ENCODE data around the gene CRYBB1.
"Not testable (repeated sequence)": the region's sequence is repeated elsewhere in the genome, so short reads cannot be mapped to it uniquely, and the experiment has no call there.

Gene CRYBB1

GRCh38 chr22:26615830-26616435 lies 1.9 kb downstream of the CRYBB1 start:
- TF ChIP-seq, protein P1, sequence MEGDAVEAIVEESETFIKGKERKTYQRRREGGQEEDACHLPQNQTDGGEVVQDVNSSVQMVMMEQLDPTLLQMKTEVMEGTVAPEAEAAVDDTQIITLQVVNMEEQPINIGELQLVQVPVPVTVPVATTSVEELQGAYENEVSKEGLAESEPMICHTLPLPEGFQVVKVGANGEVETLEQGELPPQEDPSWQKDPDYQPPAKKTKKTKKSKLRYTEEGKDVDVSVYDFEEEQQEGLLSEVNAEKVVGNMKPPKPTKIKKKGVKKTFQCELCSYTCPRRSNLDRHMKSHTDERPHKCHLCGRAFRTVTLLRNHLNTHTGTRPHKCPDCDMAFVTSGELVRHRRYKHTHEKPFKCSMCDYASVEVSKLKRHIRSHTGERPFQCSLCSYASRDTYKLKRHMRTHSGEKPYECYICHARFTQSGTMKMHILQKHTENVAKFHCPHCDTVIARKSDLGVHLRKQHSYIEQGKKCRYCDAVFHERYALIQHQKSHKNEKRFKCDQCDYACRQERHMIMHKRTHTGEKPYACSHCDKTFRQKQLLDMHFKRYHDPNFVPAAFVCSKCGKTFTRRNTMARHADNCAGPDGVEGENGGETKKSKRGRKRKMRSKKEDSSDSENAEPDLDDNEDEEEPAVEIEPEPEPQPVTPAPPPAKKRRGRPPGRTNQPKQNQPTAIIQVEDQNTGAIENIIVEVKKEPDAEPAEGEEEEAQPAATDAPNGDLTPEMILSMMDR (conservative IDR thresholded peaks at IDR 0.05; ENCODE audit: control insufficient read depth, insufficient read depth, low read depth, low read length) = no peak

GRCh38 chr22:26615149-26615548 lies 2.7 kb downstream of the CRYBB1 start:
- DNase-seq (ENCODE audit: low read depth) = no peak
- no peak overlapping the region for H3K4me3 ChIP-seq (ENCODE audit: control insufficient read depth, low read depth, low read length)
- TF ChIP-seq, protein P1 (conservative IDR thresholded peaks at IDR 0.05; ENCODE audit: control insufficient read depth, insufficient read depth, low read depth, low read length) = no peak

More at GRCh38 chr22:26615830-26616435, 1.9 kb downstream of the CRYBB1 start:
- no peak overlapping the region for H3K4me3 ChIP-seq (ENCODE audit: control insufficient read depth, low read depth, low read length)
- no peak for DNase-seq (ENCODE audit: low read depth)

DNA sequence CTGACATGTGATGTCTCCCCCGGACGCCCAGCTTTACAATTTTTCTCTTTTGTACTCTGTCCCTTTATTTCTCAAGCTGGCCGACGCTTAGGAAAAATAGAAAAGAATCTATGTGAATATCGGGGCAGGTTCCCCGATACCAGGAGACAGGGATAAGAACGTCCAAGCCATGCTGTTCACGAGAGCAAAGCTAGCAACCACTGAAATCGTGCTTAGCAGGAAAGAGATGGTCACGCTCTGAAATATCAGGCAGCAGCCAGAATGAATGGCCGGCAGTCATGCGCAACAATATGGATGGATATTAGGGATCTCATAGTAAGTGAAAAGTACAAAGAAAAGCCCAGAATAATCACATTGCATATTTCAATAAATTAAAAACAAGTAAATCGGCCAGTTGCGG lies 3.5 kb downstream of the CRYBB1 start:
- H3K4me3 ChIP-seq (ENCODE audit: control insufficient read depth, low read depth, low read length) = no peak overlapping the region
- TF ChIP-seq, protein P1 (conservative IDR thresholded peaks at IDR 0.05; ENCODE audit: control insufficient read depth, insufficient read depth, low read depth, low read length) = no peak
- DNase-seq (ENCODE audit: low read depth) = no peak

DNA sequence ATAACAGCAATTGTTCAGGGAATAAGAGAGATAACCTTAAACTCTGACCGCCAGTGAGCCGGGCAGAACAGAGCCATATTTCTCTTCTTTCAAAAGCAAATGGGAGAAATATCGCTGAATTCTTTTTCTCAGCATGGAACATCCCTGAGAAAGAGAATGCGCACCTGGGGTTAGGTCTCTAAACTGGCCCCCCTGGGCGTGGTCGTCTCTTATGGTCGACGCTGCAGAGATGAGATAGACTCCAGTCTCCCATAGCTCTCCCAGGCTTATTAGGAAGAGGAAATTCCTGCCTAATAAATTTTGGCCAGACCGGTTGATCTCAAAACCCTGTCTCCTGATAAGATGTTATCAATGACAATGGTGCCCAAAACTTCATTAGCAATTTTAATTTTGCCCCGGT lies 4.1 kb downstream of the CRYBB1 start:
- not testable (repeated sequence) for H3K4me3 ChIP-seq (ENCODE audit: control insufficient read depth, low read depth, low read length); DNase-seq (ENCODE audit: low read depth)

GRCh38 chr22:26612652-26613051 lies 5.2 kb downstream of the CRYBB1 start:
- TF ChIP-seq, protein P1 (conservative IDR thresholded peaks at IDR 0.05; ENCODE audit: control insufficient read depth, insufficient read depth, low read depth, low read length) = no peak
- DNase-seq (ENCODE audit: low read depth) = no peak
- no peak overlapping the region for H3K4me3 ChIP-seq (ENCODE audit: control insufficient read depth, low read depth, low read length)

DNA sequence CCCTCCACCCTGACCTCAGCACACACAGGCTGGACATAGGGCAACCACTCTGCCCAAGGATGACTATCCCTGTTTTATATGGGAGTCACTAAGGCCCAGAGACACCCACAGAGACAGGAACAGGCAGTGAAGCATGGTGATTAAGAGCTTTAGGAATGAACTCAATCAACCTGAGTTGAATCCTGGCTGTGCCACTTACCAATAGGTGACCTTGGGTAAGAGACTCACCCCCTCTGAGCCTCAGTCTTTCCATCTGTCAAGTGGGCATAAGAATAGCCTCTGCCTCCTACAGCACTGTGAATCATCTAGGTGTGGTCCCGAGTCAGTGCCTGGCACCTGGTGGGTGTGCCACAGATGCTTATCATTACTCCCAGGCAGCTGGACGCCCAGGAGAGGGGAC lies 6.8 kb downstream of the CRYBB1 start:
- DNase-seq (ENCODE audit: low read depth) = peak; percentile 30
- TF ChIP-seq, protein P1 (conservative IDR thresholded peaks at IDR 0.05; ENCODE audit: control insufficient read depth, insufficient read depth, low read depth, low read length) = no peak

DNA sequence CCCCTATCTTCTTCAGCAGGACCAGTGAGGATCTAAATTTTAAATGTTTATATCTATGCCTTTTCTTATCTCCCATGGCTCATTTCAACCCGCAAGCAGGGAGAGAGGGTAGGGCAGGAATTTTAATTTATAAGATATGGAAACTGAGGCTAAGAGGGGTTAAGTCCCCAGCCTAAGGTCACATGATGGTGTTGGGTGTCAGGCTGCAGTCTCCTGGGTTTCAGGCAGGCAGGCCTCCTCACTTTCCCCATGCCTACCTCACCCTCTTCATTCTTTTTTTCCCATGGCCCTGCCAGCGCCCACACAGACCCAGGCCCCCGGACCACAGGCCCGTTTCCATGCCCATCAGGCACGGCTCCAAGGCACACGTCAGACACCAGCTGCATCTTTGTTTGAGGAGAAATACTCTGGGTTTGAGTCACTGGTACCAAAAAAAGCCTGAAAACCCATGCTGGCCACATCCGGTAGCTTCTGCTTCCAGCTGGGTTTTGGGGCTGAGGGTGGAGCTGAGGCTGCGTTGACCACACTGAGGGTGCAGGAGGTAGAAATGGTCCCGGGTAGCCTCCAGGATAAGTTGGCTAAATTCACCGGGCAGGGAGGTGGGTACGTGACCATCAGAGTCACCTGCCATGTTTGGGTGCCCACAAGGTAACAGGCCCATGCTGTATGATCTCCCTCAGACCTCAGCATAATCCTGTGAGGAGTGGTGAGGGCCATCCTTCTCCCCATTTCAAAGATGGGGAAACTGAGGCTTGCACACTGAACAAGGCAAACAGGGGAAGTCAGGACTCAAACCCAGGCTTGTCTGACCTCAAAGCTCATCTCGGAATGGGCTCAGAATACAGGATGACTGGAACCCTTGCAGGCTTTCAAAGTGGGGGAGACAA lies 7.5 kb downstream of the CRYBB1 start:
- H3K4me3 ChIP-seq (ENCODE audit: control insufficient read depth, low read depth, low read length) = no peak overlapping the region
- peak; percentile 88 for DNase-seq (ENCODE audit: low read depth)
- TF ChIP-seq, protein P1 (conservative IDR thresholded peaks at IDR 0.05; ENCODE audit: control insufficient read depth, insufficient read depth, low read depth, low read length) = no peak

More for the DNA sequence above, 6.8 kb downstream of the CRYBB1 start:
- H3K4me3 ChIP-seq (ENCODE audit: control insufficient read depth, low read depth, low read length) = no peak overlapping the region
